Activated CD4-positive, CD25-positive, alpha-beta regulatory T cell treated with anti-CD3 and anti-CD28 coated beads, Interleukin-2, amount 50 U/mL, for 24 hours (primary cell): ENCODE measurements around the gene RGS13.
A peak's percentile ranks its signal among the peaks of the same experiment; 100 is the strongest.

Experiments used
- ATAC-seq, 2 donors: fragments of 150-1000 bp; cut with Tn5 transposase; one replicate each; pipeline ENCODE4 v1.10.0; 2021; ENCODE audit warnings: mild to moderate bottlenecking in 1 of 2, moderate library complexity in 1 of 2

The RGS13 gene, protein sequence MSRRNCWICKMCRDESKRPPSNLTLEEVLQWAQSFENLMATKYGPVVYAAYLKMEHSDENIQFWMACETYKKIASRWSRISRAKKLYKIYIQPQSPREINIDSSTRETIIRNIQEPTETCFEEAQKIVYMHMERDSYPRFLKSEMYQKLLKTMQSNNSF

GRCh38 chr1:192635939-192636338, at the start of gene RGS13:
TSS of gene RGS13 (plus strand) at chr1:192636147. CDS start at chr1:192644335, 8,188 bp downstream.
- ATAC-seq: no peak

DNA sequence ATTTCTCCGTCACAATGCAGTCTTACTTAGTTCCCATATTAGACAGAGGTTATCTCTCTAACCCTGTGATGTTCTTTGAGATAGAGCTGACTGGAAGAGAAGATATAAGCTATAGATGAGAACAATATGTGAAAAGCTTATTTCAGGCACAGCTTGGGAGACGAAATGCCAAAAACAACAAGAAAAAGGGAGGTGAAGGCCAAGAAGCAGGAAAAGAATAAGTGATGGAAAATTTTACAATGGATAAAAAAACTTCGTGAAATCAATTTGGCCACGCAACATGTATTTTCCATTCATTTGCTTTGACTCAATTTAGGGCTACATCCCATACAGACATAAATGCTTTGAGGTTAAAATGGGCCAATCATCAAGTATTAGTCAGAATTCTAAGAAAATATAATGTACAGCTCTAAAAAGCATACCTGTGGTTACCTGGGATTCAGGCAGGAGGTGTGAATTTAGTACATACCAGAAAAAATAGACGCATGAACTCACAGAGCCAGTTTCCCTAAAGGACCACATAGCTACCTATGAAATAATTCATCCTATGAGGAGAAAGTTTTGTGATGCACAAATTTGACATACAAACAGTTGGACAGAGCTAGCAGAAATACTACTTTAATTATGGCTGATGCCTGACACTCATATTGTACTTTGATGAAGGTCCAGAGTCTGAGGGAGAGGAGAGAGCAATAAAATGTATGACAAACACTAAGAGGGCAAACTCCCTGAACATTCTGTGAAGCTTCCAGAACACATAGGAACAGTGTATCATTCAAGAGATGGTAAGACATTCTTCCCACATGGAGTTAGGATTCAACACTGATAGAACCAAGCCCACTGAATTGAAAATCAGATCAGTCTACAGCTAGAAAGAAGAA, 48.3 kb upstream of the RGS13 start:
- peak; percentile 9 to 48 for ATAC-seq

GRCh38 chr1:192588546-192588945, 47.4 kb upstream of the RGS13 start:
- ATAC-seq: no peak

GRCh38 chr1:192589813-192590212, 46.1 kb upstream of the RGS13 start:
- ATAC-seq: no peak

- ATAC-seq: no peak
Observed at GRCh38 chr1:192592517-192592916, 43.4 kb upstream of the RGS13 start.

- ATAC-seq: no peak
Observed at GRCh38 chr1:192592981-192593708, 42.8 kb upstream of the RGS13 start.

DNA sequence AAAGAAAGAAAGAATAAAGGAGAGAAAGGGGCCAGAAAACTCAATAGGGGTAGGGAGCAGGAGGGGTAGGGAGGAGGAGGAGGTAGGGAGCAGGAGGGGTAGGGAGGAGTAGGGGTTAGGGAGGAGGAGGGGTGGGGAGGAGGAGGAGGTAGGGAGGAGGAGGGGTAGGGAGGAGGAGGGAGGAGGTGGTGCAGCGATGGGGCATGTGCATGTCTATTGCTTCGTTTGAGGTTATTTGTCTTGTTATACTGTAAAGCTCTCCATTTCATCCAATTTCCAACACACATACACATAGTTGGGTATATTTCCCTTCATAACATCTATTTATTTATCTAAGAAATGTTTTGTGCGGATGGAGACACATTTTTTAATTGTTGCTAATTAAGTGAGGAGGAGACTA, 40.6 kb upstream of the RGS13 start:
- no peak for ATAC-seq

- no peak for ATAC-seq
Observed at GRCh38 chr1:192598589-192598988, 37.4 kb upstream of the RGS13 start.

- peak; percentile 25 to 46 for ATAC-seq
Observed at GRCh38 chr1:192600275-192600674, 35.7 kb upstream of the RGS13 start.

DNA sequence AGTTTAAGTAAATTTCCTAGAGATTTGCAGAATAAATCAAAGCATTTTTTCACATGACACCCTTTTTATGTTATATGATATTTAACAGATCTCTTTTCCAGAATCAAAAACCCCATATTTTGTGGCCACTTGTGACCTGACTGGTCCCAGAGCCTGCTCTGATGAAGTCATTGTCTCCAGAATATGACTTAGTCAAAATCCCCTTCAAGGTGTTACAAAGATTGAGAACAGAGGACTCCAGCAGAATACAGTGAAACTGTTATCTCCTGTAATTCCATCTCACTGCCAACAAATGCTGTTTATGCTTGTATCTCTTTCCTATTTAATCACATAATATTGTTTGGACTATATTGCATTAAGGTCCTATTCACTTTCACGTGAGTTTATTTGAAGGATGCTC, 34.8 kb upstream of the RGS13 start:
- ATAC-seq: peak in 1 of 2 donors; percentile 30

- ATAC-seq: peak; percentile 53 to 60
Observed at GRCh38 chr1:192601567-192601966, 34.4 kb upstream of the RGS13 start.

DNA sequence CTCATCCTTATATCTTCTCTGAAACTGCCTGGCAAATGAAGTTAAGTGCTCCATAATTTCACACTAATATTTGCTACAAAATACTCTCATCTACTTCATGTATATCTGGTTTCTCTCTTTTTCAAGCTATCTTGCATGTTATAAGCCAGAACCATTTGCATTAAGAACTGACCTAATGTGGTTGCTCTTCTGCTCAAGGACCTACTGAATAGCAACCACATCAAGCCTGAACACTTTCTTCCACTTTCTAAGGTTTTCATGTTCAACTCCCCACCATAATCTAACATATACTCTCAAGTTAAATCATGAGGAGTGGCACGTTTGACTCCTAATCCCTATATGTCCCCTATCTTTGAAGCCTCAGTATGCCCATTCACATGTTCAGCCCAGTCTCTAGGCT, 33.2 kb upstream of the RGS13 start:
- no peak for ATAC-seq

GRCh38 chr1:192603218-192603787, 32.6 kb upstream of the RGS13 start:
- no peak for ATAC-seq

GRCh38 chr1:192604979-192605620, 30.8 kb upstream of the RGS13 start:
- ATAC-seq: no peak

- no peak for ATAC-seq
Observed at GRCh38 chr1:192608671-192609070, 27.3 kb upstream of the RGS13 start.

DNA sequence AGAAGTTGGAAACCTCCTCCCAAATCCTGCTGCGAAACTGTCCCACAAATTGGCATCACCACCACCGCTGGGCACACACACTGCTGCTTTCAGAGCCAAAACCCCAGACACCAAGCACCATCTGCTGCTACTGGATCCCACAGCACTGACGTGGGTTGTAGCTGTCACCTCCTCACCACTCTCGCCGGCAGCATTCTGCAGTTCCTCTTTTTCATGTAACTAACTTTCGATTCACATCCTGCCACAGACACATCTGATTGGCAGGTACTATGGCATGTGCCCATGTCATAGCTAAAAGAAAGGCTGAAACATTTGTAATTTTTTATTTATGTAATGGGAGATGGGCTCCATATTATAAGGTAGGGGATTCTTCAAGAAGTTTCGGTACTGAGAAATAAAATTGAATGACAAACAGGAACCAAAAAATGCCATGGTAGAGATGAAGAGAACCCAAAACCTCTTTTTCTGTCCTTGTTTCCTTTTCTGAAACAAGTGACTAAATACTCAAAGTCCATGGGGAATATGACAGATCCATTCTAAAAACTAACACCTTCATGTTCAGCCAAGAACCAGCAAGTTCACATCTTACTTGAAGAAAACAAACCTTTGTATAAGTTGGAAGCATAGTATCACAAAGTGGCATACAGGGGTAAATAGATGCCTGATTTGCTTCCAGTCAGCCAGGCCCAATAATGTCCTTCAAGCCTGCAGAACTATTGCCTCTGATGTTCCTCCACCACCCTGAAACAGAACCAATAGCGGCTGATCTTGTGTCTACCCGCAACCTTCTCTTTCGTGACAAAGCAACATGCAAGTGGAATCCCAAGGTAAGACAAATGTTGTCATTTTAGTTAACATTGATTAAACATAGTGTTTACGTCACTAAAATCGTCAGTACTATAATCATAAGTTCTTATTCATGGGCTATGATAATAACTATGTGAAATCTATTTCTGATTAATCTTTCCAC, 26.6 kb upstream of the RGS13 start:
- ATAC-seq: peak; percentile 87 to 97

GRCh38 chr1:192610112-192610889, 25.6 kb upstream of the RGS13 start:
- ATAC-seq: no peak

DNA sequence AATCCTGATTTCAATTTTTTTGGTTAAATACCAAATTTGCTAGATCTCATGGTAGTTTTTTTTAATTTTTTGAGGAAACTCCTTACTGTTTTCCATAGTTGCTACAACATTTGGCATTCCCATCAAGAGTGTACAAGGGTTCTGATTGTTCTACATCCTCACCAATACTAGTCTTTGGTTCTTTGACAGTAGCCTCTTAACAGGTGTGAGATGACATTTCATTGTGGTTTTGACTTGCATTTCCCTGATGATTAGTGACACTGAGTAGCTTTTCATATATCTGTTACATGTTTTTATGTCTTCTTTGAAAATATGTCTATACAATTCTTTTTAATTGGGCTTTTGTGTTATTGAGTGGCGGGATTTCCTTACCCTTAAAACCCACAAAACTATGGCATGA, 20.9 kb upstream of the RGS13 start:
- ATAC-seq: no peak

DNA sequence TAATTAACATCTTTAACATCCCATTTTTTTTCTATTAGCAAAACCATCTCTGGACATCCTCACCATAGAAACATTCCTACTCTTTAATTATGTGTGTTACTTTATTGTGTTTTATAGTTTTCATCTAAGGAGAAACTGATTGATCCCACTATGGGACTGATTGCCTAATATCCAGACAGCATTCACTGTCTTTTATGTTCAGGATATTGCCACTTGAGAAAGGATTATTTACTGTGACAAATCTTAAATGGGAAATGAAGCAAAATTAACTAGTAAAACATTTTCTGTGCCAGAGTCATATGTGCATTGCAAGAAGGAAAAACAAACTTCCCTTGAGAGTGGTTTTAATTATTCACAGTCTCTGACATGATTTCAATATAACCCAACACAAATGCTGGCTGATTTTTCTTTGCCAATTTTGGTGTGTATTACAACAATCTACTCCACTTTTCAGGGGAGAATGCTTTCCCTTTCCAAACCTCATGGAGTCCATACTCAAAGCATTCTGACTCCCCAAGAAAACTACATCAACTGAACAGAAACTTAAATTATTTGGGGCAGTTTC, 15.8 kb upstream of the RGS13 start:
- ATAC-seq: no peak
